Neural cell (in vitro differentiated cells): ENCODE measurements around the gene ACTMAP.

Experiments
- CTCF ChIP-seq: fragments of 450-650 bp; IDR thresholded peaks from 2 replicates; pipeline ENCODE4 v1.5.1; 2014; ENCODE audit warnings: antibody characterized with exemption, mild to moderate bottlenecking, moderate library complexity; ENCODE audit not compliant: poor library complexity, severe bottlenecking
- EZH2 ChIP-seq: fragments of 200-600, 300-800 bp; shearing (Covaris generic), sonication (generic); IDR thresholded peaks from 2 replicates; pipeline ENCODE4 v1.6.1; 2014; ENCODE audit warnings: antibody characterized with exemption, low read length, borderline replicate concordance, mild to moderate bottlenecking; ENCODE audit not compliant: insufficient read depth, poor library complexity, severe bottlenecking

- TF ChIP-seq CTCF (peak; percentile 41), EZH2 (no peak)
These were observed 27.8 kb upstream of the ACTMAP start, which contains the start of gene RAB4B for GRCh38 chr19:40777937-40778705.
